Neural cell (in vitro differentiated cells): ENCODE data around the gene TRPC4AP. TPM values are rescaled to one million over a fixed set of nuclear protein-coding genes. Genes with fewer than 3 reads are reported as not detected.

ENCODE experiments used
- H2AFZ ChIP-seq: fragments of 200-600, 300-800 bp; sonication (generic), shearing (Covaris generic); 2 replicates; pipeline ENCODE4 v1.6.0; 2014; ENCODE audit warnings: low read depth, mild to moderate bottlenecking, antibody characterized with exemption, low read length, moderate library complexity
- H3F3A ChIP-seq: fragments of 200-600 bp; shearing (Covaris generic); 2 replicates; pipeline ENCODE4 v1.6.1; 2016; ENCODE audit warnings: mild to moderate bottlenecking, moderate library complexity, mixed read lengths, antibody characterized with exemption, low read length; ENCODE audit not compliant: insufficient read depth, poor library complexity, severe bottlenecking
- H3K27ac ChIP-seq: fragments of 200-600, 300-800 bp; sonication (generic), shearing (Covaris generic); 2 replicates; pipeline ENCODE4 v1.5.1; 2014; ENCODE audit warnings: mild to moderate bottlenecking, low read length, moderate library complexity
- H3K27me3 ChIP-seq: fragments of 300-800, 200-600 bp; sonication (generic), shearing (Covaris generic); 2 replicates; pipeline ENCODE4 v1.6.0; 2014; ENCODE audit warnings: mild to moderate bottlenecking, low read depth, low read length, moderate library complexity; ENCODE audit not compliant: insufficient read depth
- H3K36me3 ChIP-seq: fragments of 300-800, 200-600 bp; sonication (generic), shearing (Covaris generic); 2 replicates; pipeline ENCODE4 v1.5.1; 2014; ENCODE audit warnings: mild to moderate bottlenecking, antibody characterized with exemption, low read length, moderate library complexity; ENCODE audit not compliant: insufficient read depth
- H3K4me2 ChIP-seq: fragments of 300-800, 200-600 bp; sonication (generic), shearing (Covaris generic); 2 replicates; pipeline ENCODE4 v1.6.0; 2014; ENCODE audit warnings: mild to moderate bottlenecking, low read length
- H3K4me3 ChIP-seq: fragments of 300-800, 200-600 bp; sonication (generic), shearing (Covaris generic); 2 replicates; pipeline ENCODE4 v1.5.1; 2014; ENCODE audit warnings: mild to moderate bottlenecking, low read length, moderate library complexity
- H3K79me2 ChIP-seq: fragments of 200-600 bp; shearing (Covaris generic); replicated peaks from 2 replicates; pipeline ENCODE4 v1.6.0; 2014; ENCODE audit warnings: mild to moderate bottlenecking, low read length, moderate library complexity; ENCODE audit not compliant: insufficient read depth
- H3K9ac ChIP-seq: fragments of 300-800, 200-600 bp; sonication (generic), shearing (Covaris generic); 2 replicates; pipeline ENCODE4 v1.6.1; 2016; ENCODE audit warnings: mild to moderate bottlenecking, low read length, mixed read lengths
- H3K9me2 ChIP-seq: fragments of 200-600 bp; shearing (Covaris generic); 2 replicates; pipeline ENCODE4 v1.6.1; 2016; ENCODE audit warnings: mild to moderate bottlenecking, low read length, mixed read lengths; ENCODE audit not compliant: insufficient read depth
- H3K9me3 ChIP-seq: fragments of 200-600, 300-800 bp; sonication (generic), shearing (Covaris generic); 2 replicates; pipeline ENCODE4 v1.6.1; 2016; ENCODE audit warnings: mild to moderate bottlenecking, mixed run types, low read length, moderate library complexity, mixed read lengths
- H4K20me1 ChIP-seq: fragments of 200-600 bp; shearing (Covaris generic); 2 replicates; pipeline ENCODE4 v1.6.1; 2016; ENCODE audit warnings: mild to moderate bottlenecking, mixed run types; ENCODE audit not compliant: insufficient read depth
- CTCF ChIP-seq: fragments of 450-650 bp; IDR thresholded peaks from 2 replicates; pipeline ENCODE4 v1.5.1; 2014; ENCODE audit warnings: antibody characterized with exemption, mild to moderate bottlenecking, moderate library complexity; ENCODE audit not compliant: poor library complexity, severe bottlenecking
- EP300 ChIP-seq: fragments of 450-650 bp; conservative IDR thresholded peaks from 2 replicates; pipeline ENCODE4 v1.6.1; 2014; ENCODE audit warnings: antibody characterized with exemption, mild to moderate bottlenecking, moderate library complexity; ENCODE audit not compliant: poor library complexity, severe bottlenecking
- EZH2 ChIP-seq: fragments of 200-600, 300-800 bp; shearing (Covaris generic), sonication (generic); IDR thresholded peaks from 2 replicates; pipeline ENCODE4 v1.6.1; 2014; ENCODE audit warnings: antibody characterized with exemption, low read length, borderline replicate concordance, mild to moderate bottlenecking; ENCODE audit not compliant: insufficient read depth, poor library complexity, severe bottlenecking
- MXI1 ChIP-seq: fragments of 450-650 bp; conservative IDR thresholded peaks from 2 replicates; pipeline ENCODE4 v1.6.1; 2014; ENCODE audit warnings: antibody characterized with exemption, mild to moderate bottlenecking; ENCODE audit not compliant: poor library complexity, severe bottlenecking
- POLR2AphosphoS5 ChIP-seq: IDR thresholded peaks from 2 replicates; pipeline ENCODE4 v1.6.1; 2012
- RAD21 ChIP-seq: fragments of 450-650 bp; conservative IDR thresholded peaks from 2 replicates; pipeline ENCODE4 v1.6.1; 2014; ENCODE audit warnings: antibody characterized with exemption, mild to moderate bottlenecking, moderate library complexity
- SMC3 ChIP-seq: fragments of 450-650 bp; conservative IDR thresholded peaks from 2 replicates; pipeline ENCODE4 v1.6.1; 2014; ENCODE audit warnings: antibody characterized with exemption, mild to moderate bottlenecking, moderate library complexity; ENCODE audit not compliant: poor library complexity
- TAF1 ChIP-seq: IDR thresholded peaks from 2 replicates; pipeline ENCODE4 v1.6.1; 2012; ENCODE audit warnings: low read depth
- polyA plus RNA-seq: library from polyadenylated mRNA; depleted of rRNA; stranded (reverse); fragments of >200 nt; gene quantifications from 2 replicates; pipeline ENCODE4 v1.2.3, GENCODE V29; 2014
- TF ChIP-seq, protein P1 (sequence below): IDR thresholded peaks from 2 replicates; pipeline ENCODE4 v1.6.1; 2012; ENCODE audit warnings: borderline replicate concordance

The TRPC4AP gene
- polyA plus RNA-seq, 1 donor from 2014 or later, result 85.9 TPM

DNA sequence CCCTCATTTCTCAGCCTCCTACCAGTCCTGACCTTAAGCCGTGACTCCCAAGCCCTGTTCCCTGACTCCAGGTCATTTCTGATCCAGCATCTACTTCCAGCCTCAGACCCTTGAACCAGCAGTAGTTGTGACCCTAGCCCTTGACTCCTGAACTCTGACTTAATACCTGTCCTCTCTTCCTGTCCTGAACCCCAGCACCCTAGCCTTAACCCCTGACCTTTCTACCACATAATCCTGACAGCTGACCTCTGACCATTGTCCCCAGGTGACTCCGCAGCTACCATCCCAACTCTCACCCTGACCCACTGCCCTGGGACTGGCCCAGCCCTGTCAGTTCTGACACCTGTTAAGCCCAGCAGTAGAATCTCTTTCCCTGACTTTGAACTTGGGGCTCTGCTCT is 94.8 kb downstream of the TRPC4AP start:
- H3K4me2 ChIP-seq, result no peak overlapping the region
- H3K9ac ChIP-seq, result no peak overlapping the region
- H3K4me3 ChIP-seq, result no peak overlapping the region
- no peaks in the 10 kb centered on the region for H3K36me3 ChIP-seq
- H3K27ac ChIP-seq, result no peak overlapping the region
- H3K27me3 ChIP-seq, result no peaks in the 10 kb centered on the region
- H3K9me2 ChIP-seq, result no peaks in the 10 kb centered on the region
- no peaks in the 10 kb centered on the region for H3F3A ChIP-seq
- no peaks in the 10 kb centered on the region for H4K20me1 ChIP-seq
- H2AFZ ChIP-seq, result no peak overlapping the region
- no peaks in the 10 kb centered on the region for H3K9me3 ChIP-seq
- TF ChIP-seq, protein P1, sequence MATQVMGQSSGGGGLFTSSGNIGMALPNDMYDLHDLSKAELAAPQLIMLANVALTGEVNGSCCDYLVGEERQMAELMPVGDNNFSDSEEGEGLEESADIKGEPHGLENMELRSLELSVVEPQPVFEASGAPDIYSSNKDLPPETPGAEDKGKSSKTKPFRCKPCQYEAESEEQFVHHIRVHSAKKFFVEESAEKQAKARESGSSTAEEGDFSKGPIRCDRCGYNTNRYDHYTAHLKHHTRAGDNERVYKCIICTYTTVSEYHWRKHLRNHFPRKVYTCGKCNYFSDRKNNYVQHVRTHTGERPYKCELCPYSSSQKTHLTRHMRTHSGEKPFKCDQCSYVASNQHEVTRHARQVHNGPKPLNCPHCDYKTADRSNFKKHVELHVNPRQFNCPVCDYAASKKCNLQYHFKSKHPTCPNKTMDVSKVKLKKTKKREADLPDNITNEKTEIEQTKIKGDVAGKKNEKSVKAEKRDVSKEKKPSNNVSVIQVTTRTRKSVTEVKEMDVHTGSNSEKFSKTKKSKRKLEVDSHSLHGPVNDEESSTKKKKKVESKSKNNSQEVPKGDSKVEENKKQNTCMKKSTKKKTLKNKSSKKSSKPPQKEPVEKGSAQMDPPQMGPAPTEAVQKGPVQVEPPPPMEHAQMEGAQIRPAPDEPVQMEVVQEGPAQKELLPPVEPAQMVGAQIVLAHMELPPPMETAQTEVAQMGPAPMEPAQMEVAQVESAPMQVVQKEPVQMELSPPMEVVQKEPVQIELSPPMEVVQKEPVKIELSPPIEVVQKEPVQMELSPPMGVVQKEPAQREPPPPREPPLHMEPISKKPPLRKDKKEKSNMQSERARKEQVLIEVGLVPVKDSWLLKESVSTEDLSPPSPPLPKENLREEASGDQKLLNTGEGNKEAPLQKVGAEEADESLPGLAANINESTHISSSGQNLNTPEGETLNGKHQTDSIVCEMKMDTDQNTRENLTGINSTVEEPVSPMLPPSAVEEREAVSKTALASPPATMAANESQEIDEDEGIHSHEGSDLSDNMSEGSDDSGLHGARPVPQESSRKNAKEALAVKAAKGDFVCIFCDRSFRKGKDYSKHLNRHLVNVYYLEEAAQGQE, result no peak
- no peak for TF ChIP-seq RAD21
- TF ChIP-seq MXI1, result no peak
- no peak for TF ChIP-seq EZH2
- no peak for TF ChIP-seq EP300
- no peak for TF ChIP-seq SMC3
- no peak for TF ChIP-seq TAF1
- TF ChIP-seq CTCF, result no peak
- TF ChIP-seq POLR2AphosphoS5, result no peak
- H3K79me2 ChIP-seq, result no peaks in the 10 kb centered on the region

- Histone ChIP-seq H3K27me3 (no peaks in the 10 kb centered on the region), H3K9me2 (no peaks in the 10 kb centered on the region), H2AFZ (no peak overlapping the region), H3F3A (no peaks in the 10 kb centered on the region), H3K27ac (no peak overlapping the region), H4K20me1 (no peaks in the 10 kb centered on the region), H3K36me3 (no peaks in the 10 kb centered on the region), H3K4me2 (no peak overlapping the region), H3K9ac (no peak overlapping the region), H3K9me3 (no peaks in the 10 kb centered on the region), H3K4me3 (no peak overlapping the region), H3K79me2 (no peaks in the 10 kb centered on the region)
- TF ChIP-seq EP300 (no peak), TAF1 (no peak), MXI1 (no peak), RAD21 (no peak), POLR2AphosphoS5 (no peak)
Measured at GRCh38 chr20:34997131-34997561, 95.5 kb downstream of the TRPC4AP start.
